Activated CD8-positive, alpha-beta memory T cell treated with anti-CD3 and anti-CD28 coated beads, Interleukin-2, amount 50 U/mL, for 24 hours (primary cell): ENCODE data around the gene UTP20.

Experiments
- DNase-seq: peaks from one replicate; pipeline ENCODE4 v3.0.0-alpha.2; 2020; ENCODE audit errors: extremely low read depth

Gene UTP20

GRCh38 chr12:101436136-101436535 lies 156.2 kb downstream of the UTP20 start:
- no peak for DNase-seq
